ENCODE measurements around the gene SNAPC4.
A peak's percentile ranks its signal among the peaks of the same experiment; 100 is the strongest.

SNAPC4 gene

GRCh38 chr9:136367296-136368145 is 32.4 kb downstream of the SNAPC4 start:
- DNase-seq = no peak

GRCh38 chr9:136366826-136367225 is 33.1 kb downstream of the SNAPC4 start:
- DNase-seq = no peak

- no peak for DNase-seq
Measured at GRCh38 chr9:136365775-136366222, 34.2 kb downstream of the SNAPC4 start.

- no peak for DNase-seq
Measured at GRCh38 chr9:136364942-136365774, 34.8 kb downstream of the SNAPC4 start.

GRCh38 chr9:136363949-136364748 is 35.8 kb downstream of the SNAPC4 start:
- DNase-seq = no peak

- peak; percentile 98 for DNase-seq
Measured at GRCh38 chr9:136363106-136363948, 36.6 kb downstream of the SNAPC4 start, which contains the start of gene DNLZ. DNLZ (minus strand) TSS chr9:136363744; CDS start chr9:136363714, 30 bp downstream.

- DNase-seq = no peak
Measured at GRCh38 chr9:136362450-136362784, 37.6 kb downstream of the SNAPC4 start.

- no peak for DNase-seq
Measured at GRCh38 chr9:136361754-136362449, 38.1 kb downstream of the SNAPC4 start.

GRCh38 chr9:136361047-136361753 is 38.8 kb downstream of the SNAPC4 start:
- DNase-seq = no peak

GRCh38 chr9:136359774-136360718 is 39.9 kb downstream of the SNAPC4 start:
- DNase-seq = no peak

GRCh38 chr9:136358888-136359287 is 41.1 kb downstream of the SNAPC4 start:
- DNase-seq = no peak

GRCh38 chr9:136358016-136358415 is 42.0 kb downstream of the SNAPC4 start:
- DNase-seq = no peak

- no peak for DNase-seq
Measured at GRCh38 chr9:136357202-136357725, 42.7 kb downstream of the SNAPC4 start.

GRCh38 chr9:136355616-136356557 is 44.1 kb downstream of the SNAPC4 start:
- no peak for DNase-seq

- DNase-seq = no peak
Measured at GRCh38 chr9:136354592-136355085, 45.3 kb downstream of the SNAPC4 start.

GRCh38 chr9:136353757-136354488 is 46.0 kb downstream of the SNAPC4 start:
- no peak for DNase-seq

- no peak for DNase-seq
Measured at GRCh38 chr9:136353088-136353487, 46.9 kb downstream of the SNAPC4 start.

Data from activated CD4-positive, alpha-beta T cell treated with anti-CD3 and anti-CD28 coated beads, Interleukin-2, amount 50 U/mL, for 16 hours (primary cell).